GM19240 (cell line): ENCODE measurements around the gene BAIAP2L2.
"Not testable (repeated sequence)": the region's sequence is repeated elsewhere in the genome, so short reads cannot be mapped to it uniquely, and the experiment has no call there.

Experiments
- DNase-seq: peaks from one replicate; pipeline ENCODE4 v3.0.0; 2011; ENCODE audit warnings: low spot score; ENCODE audit not compliant: insufficient read length

BAIAP2L2 gene, protein sequence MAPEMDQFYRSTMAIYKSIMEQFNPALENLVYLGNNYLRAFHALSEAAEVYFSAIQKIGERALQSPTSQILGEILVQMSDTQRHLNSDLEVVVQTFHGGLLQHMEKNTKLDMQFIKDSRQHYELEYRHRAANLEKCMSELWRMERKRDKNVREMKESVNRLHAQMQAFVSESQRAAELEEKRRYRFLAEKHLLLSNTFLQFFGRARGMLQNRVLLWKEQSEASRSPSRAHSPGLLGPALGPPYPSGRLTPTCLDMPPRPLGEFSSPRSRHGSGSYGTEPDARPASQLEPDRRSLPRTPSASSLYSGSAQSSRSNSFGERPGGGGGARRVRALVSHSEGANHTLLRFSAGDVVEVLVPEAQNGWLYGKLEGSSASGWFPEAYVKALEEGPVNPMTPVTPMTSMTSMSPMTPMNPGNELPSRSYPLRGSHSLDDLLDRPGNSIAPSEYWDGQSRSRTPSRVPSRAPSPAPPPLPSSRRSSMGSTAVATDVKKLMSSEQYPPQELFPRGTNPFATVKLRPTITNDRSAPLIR

DNA sequence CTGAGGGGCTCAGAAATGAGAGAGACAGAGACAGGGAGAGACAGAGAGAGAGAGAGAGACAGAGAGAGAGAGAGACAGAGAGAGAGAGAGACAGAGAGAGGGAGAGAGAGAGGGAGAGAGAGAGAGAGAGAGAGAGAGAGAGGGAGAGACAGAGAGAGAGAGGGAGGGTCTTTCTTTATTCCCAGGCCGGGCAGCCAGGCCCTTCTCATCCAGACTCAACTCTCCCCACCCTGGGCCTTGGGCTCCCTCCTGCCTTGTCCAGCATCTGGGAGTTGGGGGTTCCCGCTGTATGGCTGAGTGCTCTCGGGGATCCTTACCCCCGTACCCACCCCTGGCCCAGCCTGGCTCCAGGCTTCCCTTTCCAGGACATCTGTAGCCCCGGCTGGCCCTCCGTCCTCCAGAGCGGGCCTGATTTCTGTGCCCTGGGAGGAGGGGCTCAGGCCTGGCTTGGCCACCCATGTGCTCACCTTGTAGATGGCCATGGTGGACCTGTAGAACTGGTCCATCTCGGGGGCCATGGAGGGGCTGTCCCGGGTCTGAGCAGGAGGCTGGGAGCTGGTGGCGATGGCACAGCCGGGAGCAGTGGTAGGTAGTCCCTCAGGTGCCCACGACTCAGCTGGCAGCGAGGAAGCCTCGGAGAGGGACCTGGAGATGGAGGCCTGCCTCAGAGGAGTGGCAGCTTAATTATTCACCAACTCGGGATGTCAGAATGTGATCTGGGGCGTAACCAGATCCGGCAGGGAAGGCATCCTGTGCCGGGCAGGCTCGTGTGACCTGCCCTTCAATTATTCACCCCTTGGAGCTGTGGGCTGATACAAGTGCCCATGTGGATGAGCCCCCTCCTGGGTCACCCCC, at the start of gene BAIAP2L2:
Gene BAIAP2L2 (minus strand): TSS at position 677 of the 855 bp plus-strand sequence. CDS start 159 bp downstream, at position 518.
- no peak for DNase-seq

DNA sequence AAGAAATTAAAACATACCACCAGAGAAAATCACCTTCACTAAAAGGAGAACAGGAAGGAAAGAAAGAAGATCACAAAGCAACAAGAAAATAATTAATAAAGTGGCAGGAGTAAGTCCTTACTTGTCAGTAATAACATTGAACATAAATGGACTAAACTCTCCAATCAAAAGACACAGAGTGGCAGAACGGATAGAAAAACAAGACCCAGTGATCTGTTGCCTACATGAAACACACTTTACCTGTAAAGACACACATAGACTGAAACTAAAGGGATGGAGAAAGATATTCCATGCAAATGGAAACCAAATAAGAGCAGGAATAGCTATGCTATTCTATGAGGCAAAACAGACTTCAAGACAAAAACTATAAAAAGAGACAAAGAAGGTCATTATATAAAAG, 45.2 kb upstream of the BAIAP2L2 start:
- DNase-seq: no peak

DNA sequence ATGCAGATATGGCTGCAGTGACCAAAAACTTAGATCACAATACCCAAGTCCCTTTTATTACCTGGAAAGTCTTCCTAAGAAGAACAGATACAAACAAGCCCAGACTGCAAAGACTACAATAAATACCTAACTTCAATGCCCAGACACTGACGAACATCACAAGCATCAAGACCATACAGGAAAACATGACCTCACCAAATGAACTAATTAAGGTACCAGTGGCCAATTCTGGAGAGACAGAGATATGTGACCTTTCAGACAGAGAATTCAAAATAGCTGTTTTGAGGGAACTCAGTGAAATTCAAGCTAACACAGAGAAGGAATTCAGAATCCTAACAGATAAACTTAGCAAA, 44.1 kb upstream of the BAIAP2L2 start:
- not testable (repeated sequence) for DNase-seq

DNA sequence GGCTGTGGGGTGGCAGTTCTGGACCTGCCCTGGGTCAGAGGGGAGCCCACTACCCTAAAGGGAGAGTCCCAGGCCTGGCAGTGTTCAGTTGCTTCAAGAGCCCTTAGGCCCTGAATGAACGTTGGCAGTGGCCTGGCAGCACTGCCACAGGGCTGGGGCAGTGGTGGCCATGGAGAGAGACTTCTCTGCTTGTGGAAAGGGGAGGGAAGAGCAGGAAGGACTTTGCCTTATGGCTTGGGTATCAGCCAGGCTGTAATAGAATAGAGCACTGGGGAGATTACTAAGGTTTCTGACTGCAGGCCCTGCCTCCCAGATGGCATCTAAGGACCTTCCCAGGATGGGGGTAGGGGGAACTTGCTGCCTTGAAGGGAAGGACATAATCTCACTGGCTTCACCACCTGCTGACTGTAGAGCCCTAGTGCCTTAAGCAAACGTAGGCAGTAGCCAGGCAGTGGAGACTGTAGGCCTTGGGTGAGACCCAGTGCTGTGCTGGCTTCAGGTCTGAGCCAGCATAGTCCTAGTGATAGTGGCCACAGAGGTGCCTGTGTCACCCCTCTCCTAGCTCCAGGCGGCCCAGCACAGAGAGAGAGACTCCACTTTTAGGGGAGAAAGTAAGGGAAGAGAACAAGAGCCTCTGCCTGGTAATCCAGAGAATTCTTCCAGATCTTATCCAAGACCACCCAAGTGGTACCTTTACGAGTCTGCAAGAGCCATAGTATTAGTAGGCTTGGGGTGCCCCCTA, 43.5 kb upstream of the BAIAP2L2 start:
- DNase-seq: no peak

DNA sequence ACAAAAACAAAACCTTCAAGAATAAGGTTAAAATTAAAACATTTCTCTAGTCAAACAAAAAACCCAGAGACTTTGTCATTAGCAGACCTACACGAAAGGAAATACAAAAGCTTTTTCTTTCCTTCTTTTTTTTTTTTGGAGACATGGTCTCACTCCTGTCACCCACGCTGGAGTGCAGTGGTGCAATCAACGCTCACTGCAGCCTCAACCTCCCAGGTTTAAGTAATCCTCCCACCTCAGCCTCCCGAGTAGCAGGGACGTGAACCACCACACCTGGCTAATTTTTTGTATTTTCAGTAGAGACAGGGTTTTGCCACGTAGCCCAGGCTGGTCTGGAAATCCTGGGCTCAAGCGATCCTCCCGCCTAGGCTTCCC, 40.6 kb upstream of the BAIAP2L2 start:
- DNase-seq: no peak

DNA sequence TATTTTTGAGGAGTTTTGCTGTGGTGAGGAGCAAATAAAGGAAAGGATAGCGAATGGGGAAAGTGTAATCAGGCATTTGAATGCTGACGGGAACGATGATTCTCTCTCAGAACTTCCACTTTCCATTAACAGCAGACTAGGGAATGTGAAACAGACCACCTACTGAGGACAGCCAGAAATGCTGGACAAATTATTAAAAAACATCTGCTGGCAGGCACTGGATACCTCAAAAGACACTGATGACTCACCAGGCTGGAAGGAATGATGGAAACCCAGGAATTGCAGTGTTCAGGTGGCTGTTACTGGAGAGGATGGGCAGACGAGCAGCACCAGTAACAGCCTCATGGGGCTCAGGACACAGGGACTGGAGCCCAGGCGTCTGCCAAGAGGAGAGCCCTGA, 37.8 kb upstream of the BAIAP2L2 start:
- no peak for DNase-seq

DNA sequence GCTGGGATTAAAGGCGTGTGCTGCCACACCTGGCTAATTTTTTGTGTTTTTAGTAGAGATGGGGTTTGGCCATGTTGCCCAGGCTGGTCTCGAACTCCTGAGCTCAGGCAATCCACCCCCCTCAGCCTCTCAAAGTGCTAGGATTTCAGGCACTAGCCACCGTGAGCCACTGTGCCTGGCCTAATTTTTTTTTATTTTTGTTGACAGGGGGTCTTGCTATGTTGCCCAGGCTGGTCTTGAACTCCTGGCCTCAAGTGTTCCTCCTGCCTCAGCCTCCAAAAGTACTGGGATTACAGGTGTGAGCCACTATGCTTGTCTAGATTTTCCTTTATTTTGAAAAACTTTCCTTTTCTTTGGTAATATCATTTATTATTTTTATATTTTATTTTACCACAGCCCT, 35.7 kb upstream of the BAIAP2L2 start:
- not testable (repeated sequence) for DNase-seq

DNA sequence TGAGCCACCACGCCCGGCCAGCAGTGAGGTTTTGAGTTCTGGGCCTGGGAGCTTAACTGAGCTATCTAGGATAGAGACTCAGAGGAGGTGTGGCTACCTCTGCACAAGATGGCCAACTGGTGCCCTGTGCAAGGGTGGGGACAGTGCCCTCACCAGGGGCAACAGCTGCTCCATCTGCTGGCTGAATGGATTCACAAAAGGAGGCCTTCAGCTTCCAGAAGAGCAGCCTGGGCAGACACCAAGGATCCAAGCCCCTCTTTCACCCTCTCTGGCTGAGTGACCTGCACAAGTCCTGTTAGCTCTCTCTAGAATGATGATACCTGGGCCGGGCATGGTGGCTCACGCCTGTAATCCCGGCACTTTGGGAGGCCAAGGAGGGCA, 33.5 kb upstream of the BAIAP2L2 start:
- no peak for DNase-seq

DNA sequence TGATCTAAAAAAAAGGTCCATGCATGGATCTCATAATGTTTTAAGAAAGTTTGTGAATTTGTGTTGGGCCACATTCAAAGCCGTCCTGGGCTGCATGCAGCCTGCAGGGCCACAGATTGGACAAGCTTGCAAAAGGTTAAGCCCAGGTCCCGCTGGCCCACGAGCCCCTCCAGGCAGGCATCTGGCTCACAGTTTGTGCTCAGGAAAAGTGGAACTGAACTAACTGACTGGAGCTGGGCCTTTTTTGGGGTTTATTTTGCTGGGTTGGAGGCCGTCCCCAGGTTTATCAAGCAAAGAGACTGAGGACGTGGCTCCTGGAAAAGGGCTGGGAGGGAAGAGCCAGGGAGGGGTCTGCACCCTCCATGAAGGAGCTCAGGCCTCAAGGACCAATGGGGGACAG, 32.1 kb upstream of the BAIAP2L2 start:
- no peak for DNase-seq

DNA sequence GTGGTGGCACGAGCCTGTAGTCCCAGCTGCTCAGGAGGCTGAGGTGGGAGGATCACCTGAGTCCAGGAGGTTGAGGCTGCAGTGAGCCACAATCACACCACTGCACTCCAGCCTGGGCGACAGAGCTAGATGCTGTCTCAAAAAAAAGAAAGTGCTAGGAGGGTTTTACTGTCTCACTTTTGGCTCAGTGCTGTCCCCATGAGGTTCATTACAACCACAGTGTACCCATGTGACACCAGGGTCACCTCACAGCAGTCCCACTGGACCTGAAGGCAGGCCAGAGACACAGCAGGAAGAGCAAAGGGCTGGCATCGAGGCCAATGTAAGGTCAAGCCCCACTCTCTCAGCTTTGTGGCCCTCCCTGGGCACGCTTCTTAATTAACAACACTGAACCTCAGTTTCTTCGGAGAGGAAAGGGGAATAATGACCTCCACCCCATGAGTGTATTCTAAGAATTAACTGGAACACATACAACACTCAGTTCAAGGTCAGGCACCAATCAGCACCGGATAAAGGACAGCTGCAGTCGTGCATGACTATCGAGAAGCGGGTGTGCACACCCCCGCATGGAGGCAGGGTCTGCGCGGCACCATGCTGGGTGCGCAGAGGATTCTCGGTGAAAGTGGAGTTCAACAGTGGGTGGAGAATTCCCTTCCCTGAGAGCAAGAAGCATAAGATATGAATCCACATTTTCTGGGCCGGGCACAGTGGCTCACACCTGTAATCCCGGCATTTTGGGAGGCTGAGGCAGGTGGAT, 30.9 kb upstream of the BAIAP2L2 start:
- no peak for DNase-seq

DNA sequence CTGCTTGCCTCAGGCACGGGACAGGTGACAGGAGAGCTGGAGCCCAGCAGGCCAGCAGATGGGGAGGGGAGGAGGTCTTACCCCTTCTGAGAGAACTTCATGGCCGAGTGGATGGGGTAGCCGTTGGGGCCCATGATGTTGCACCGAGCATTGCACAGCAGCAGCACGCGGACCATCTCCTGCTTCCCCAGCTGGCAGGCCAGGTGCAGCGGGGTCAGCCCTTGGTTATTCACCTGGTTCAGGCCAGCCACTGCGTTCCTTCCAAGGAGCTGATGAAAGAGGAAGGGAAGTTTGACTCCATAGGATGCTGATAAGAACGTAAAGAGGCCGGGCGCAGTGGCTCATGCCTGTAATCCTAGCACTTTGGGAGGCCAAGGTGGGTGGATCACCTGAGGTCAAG, 29.4 kb upstream of the BAIAP2L2 start:
- DNase-seq: no peak

DNA sequence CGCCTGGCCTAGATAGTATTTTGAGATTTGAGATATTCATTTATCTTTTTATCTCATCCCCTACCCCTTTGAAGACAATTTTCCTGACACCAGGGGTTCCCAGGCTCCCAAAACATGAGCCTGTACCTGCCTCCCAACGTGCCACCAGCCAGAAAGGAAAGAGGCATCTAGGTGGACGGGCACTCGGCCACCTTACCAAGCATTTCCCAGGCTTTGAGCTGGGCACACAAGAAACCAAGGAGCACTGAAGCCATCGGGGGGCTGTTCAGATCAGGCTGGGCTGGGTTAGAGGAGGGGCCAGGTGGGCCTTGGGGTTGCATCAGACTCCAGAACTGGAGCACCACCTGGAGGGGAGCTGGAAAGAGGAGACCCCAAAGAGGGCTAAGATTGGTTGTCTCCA, 28.5 kb upstream of the BAIAP2L2 start:
- no peak for DNase-seq

DNA sequence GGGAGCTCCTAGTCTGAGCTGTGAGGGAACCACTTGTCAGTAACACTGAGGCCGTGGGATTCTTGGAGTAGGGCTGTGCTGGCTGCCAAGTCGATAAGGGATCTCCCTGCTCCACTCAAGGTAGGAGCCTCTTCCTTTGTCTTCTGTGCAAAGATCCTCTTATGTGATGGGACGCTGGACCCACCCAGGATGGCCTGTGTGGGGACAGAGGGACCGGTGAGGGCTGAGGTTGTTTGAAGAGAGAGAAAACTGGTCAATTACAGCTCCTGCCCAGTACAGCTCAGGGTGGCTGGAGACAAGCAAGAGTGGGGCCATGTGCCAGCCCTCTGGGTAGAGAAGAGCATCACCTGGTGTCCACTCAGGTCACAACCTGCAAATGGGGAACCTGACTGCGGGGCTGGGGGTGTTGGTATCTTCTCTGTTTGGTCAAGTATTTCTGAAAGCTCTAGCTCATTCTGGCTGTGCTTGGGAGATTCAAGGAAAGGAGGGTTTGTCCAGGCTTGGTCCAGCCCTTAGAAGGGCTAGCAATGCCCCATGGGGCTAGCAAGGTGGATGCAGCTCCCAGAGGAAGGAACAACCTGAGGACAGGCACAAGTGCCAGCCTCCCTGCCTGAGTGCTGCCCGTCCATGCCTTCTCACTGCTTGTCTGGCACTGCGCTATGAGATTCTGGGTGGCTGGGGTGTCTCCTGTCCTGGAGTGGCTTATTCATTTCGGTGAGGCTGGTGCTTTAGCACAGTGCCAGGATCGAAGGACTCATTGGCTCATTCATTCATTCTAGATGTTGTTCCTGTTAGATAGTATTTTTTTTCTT, 27.6 kb upstream of the BAIAP2L2 start:
- no peak for DNase-seq

DNA sequence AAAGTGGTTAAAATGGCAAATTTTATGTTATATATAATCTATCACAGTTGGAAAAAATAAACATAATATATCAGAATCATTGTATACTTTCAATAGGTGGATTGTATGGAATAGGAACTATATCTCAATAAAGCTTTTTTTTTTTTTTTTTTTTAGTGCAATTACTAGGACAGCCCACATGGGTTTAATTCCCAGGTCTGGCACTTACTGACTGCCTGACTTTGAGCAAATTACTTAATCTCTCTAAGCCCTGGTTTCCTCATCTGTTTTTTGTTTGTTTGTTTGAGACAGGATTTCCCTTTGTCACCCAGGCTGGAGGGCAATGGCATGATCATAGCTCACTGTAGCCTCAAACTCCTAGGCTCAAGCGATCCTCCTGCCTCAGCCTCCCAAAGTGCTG, 26.1 kb upstream of the BAIAP2L2 start:
- DNase-seq: no peak

DNA sequence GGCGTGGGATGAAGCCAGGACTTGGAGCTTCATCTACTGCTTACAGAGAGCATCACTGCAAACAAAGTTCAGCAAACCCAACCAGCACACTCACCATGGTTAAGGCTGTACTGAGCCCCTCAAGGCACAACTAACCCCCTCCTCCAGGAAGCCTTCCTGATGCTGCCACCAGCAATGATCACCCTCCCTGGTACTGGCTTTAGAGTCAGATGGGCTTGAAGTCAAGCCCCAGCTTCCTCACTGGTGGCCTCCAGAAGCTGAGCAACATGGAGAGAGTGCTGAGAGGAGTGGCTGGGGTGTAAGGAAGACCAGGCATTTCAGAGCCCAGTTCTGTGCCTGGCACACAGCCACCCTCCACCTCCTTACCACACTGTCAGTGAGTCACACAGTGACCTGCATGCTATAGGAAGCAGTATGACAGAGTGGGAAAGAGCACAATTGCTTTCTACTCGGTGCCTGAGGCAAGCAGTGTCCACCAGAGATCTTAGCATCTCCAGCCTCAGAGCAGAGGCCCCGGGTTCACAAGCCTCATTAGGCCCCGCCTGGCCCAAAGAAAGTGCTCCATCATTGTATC, 24.7 kb upstream of the BAIAP2L2 start:
- DNase-seq: no peak

DNA sequence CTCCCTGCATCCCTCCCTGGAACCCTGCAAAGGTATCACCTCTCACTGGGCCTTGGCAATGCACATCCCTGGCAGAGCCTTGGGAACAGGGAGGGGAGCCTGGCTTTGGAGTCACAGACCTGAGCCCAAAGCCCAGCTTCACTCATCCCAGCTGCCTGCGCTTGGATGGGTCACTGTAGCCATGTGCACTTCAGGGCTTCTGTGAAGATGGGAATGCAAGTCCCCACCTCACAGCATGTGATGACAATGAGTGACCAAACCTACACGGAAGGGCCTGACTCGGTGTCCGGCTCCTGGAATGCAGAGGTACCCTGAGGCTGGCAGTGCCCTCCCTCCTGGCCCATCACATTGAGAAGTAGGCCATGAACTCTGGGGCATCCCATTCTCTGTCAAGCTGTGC, 22.8 kb upstream of the BAIAP2L2 start:
- no peak for DNase-seq

DNA sequence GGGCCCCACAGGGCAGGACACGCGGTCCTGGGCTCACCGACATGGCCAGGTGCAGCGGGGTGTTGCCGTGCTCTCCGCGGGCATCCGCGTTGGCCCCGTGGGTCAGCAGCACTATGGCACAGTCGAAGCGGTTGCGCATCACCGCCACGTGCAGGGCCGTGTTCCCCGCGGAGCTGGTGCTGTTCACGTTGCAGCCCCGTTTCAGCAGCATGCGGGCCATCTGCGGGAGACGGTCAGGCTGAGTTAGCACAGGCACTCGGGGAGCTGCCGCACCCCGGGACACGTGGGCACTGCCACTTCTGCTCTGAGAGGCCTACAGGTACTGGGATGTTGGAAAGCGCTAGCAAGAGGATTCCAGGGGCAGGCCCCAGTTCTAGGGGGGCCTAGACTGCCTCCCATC, 22.3 kb upstream of the BAIAP2L2 start:
- no peak for DNase-seq

DNA sequence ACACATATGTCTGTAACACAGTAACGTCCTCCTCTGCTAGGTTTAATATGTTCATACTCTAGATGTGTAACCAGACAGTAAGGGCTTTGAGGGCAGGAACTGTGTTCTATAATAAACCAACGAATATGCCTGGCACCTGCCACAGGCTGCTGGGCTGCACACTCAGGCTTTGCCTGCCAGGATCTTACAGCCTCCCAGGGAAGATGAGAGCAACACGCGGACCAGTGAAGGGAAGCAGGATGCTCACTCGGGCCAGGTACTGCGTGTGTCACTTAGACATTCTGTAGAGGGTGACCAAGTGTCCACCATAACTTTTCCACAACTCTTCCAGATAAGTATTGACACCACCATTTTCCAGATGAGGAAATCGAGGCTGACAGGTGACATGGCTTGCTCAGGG, 21.7 kb upstream of the BAIAP2L2 start:
- no peak for DNase-seq

DNA sequence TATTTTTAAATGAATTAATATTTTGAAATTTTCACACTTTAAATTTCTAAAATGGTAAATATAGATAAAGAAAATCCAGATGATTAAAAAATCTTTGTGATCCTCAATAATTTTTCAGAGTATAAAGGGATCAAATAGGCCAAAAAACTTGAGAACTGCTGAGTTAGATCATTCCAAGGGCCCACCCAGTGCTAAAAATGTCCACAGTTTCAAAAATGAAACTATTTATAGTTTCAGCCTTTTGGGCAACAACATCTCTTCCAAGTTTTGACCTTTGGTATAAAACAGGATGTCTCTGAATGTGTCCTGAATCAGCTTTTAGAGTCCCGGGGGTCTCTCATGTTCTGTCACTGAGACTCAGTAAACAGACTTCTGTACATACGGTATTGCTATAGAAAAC, 20.9 kb upstream of the BAIAP2L2 start:
- DNase-seq: no peak

DNA sequence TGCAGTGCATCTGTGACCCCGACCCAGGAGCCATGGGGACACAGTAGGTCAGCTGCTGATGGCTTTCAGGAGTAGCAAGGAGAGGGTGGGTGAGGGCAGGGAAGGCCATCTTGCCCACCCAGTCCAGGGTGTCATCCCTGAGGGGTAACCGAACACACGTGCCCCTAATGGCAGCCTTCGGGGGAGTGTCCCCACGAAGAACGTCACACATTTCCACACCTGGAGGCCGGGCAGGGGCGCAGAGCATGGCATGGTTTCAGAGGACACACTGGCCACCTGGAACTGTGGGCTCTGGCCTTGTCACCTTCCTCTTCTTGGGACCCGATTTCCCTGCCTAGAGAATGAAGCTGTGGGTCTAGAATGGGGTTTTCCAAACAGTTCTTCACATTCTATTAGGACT, 19.4 kb upstream of the BAIAP2L2 start:
- DNase-seq: no peak
